Subcutaneous abdominal adipose tissue (tissue), 5 donors: ENCODE data around the gene FTO.

Experiments
- H3K27ac ChIP-seq: one replicate; pipeline ENCODE4 v1.7.0; 2013; ENCODE audit warnings: low read depth, mild to moderate bottlenecking, inconsistent platforms, low read length, moderate library complexity
- H3K27me3 ChIP-seq, 5 donors: one replicate each; pipeline ENCODE4 v1.7.0; 2013; ENCODE audit warnings: low read length in 5 of 5, inconsistent platforms in 1 of 5; ENCODE audit not compliant: control insufficient read depth in 5 of 5, insufficient read depth in 4 of 5
- H3K36me3 ChIP-seq, 5 donors: one replicate each; pipeline ENCODE4 v1.7.0; 2013; ENCODE audit warnings: low read length in 5 of 5; ENCODE audit not compliant: control insufficient read depth in 5 of 5, insufficient read depth in 5 of 5
- H3K4me1 ChIP-seq, 5 donors: one replicate each; pipeline ENCODE4 v1.7.0; 2013; ENCODE audit warnings: low read length in 5 of 5, mild to moderate bottlenecking in 3 of 5, moderate library complexity in 1 of 5; ENCODE audit not compliant: control insufficient read depth in 5 of 5, insufficient read depth in 5 of 5
- H3K4me3 ChIP-seq, 5 donors: one replicate each; pipeline ENCODE4 v1.7.0; 2013; ENCODE audit warnings: low read length in 5 of 5, low read depth in 1 of 5
- H3K9ac ChIP-seq, 5 donors: one replicate each; pipeline ENCODE4 v1.7.0; 2013; ENCODE audit warnings: low read length in 5 of 5, mild to moderate bottlenecking in 4 of 5, moderate library complexity in 3 of 5
- H3K9me3 ChIP-seq, 5 donors: one replicate each; pipeline ENCODE4 v1.7.0; 2013; ENCODE audit warnings: low read length in 5 of 5; ENCODE audit not compliant: control insufficient read depth in 5 of 5
- donor health status: healthy.
- donor health status: healthy.
- donor health status: healthy.
- donor health status: healthy.
- donor health status: healthy.

The FTO gene

GRCh38 chr16:53896722-53897121, 192.8 kb downstream of the FTO start:
- Histone ChIP-seq H3K4me3 (no peak overlapping the region), H3K36me3 (no peaks in the 10 kb centered on the region), H3K9me3 (no peaks in the 10 kb centered on the region), H3K27ac (no peak overlapping the region), H3K9ac (no peak overlapping the region), H3K4me1 (peaks cover 0 to 34% (median 22%) of the 10 kb centered on the region in 5 donors), H3K27me3 (no peaks in the 10 kb centered on the region)

DNA sequence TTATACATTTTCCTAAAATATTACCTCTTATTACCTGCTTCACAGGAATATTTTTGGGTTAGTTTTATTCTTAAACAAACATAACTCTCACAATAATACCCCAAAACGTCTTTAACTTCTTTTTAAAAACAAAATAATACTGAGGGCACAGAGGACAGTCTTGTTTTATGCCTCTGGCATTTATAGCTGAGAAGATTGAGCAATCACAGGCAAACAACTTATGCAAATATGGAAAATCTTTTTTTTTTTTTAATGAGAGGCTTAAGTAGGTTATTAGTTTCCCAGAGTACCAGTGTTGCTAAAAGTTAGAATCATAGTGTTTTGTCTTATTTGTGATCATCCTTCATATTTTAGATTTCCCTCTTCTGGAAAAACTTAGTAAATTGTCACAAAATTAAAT, 195.0 kb downstream of the FTO start:
- H3K27me3 ChIP-seq = no peaks in the 10 kb centered on the region

GRCh38 chr16:53899431-53899830, 195.5 kb downstream of the FTO start:
- peaks cover 0 to 24% (median 12%) of the 10 kb centered on the region in 5 donors for H3K4me1 ChIP-seq
- no peak overlapping the region for H3K27ac ChIP-seq
- no peak overlapping the region for H3K9ac ChIP-seq
- H3K36me3 ChIP-seq = no peaks in the 10 kb centered on the region
- no peaks in the 10 kb centered on the region for H3K27me3 ChIP-seq
- H3K4me3 ChIP-seq = no peak overlapping the region
- no peaks in the 10 kb centered on the region for H3K9me3 ChIP-seq

More for the DNA sequence above, 195.0 kb downstream of the FTO start:
- H3K4me1 ChIP-seq = peaks cover 0 to 24% (median 12%) of the 10 kb centered on the region in 5 donors
- no peaks in the 10 kb centered on the region for H3K9me3 ChIP-seq
- no peak overlapping the region for H3K27ac ChIP-seq
- H3K9ac ChIP-seq = no peak overlapping the region
- no peak overlapping the region for H3K4me3 ChIP-seq
- H3K36me3 ChIP-seq = no peaks in the 10 kb centered on the region

GRCh38 chr16:53900667-53901066, 196.7 kb downstream of the FTO start:
- no peak overlapping the region for H3K27ac ChIP-seq
- no peaks in the 10 kb centered on the region for H3K9me3 ChIP-seq
- H3K36me3 ChIP-seq = no peaks in the 10 kb centered on the region
- H3K27me3 ChIP-seq = no peaks in the 10 kb centered on the region
- no peak overlapping the region for H3K4me3 ChIP-seq
- peaks cover 0 to 24% (median 12%) of the 10 kb centered on the region in 5 donors for H3K4me1 ChIP-seq
- H3K9ac ChIP-seq = no peak overlapping the region

DNA sequence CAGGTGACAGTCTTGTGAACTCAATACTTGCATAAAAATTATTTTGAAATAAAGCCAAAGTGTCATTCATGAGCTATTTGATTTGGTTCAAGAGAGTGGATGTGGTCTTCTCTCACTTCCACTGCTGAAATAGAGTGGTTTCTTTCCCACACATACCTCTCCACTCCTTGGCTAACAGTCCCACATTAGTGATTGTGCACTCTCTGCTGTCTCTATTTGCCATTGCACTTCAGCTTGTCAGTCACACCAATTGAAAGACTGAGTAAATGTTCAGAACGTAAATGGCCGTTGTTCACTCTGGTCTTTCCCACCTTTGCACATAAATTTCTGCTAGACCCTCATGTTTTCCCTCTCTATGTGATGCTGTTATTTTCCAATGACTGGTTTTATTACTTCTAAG, 197.5 kb downstream of the FTO start:
- H3K27ac ChIP-seq = no peak overlapping the region
- H3K4me3 ChIP-seq = no peak overlapping the region
- H3K4me1 ChIP-seq = peaks cover 0 to 19% (median 11%) of the 10 kb centered on the region in 5 donors
- no peaks in the 10 kb centered on the region for H3K9me3 ChIP-seq
- H3K27me3 ChIP-seq = no peaks in the 10 kb centered on the region
- no peaks in the 10 kb centered on the region for H3K36me3 ChIP-seq
- H3K9ac ChIP-seq = no peak overlapping the region

DNA sequence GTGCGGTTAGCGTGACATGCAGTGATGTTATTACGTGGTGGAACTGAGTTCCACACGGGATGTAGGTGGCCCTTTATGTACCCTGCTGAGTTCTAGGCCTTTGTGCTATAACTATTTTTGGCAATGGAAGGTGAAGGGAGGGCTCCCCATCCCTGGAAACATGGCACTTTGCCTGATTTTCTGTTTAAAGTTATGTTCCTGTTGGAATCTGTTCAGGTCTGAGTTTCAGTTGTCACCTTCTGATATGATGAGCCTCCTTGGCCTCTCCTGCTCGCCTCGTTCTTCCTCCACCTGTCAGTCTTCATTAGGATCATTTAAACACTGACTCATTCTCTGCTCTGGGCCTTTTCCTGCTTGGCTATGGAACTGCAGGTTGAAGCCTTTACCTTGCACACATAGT, 200.6 kb downstream of the FTO start:
- Histone ChIP-seq H3K27me3 (no peaks in the 10 kb centered on the region), H3K36me3 (peaks cover 0 to 3% (median 0%) of the 10 kb centered on the region in 5 donors), H3K4me1 (peaks cover 0 to 5% (median 3%) of the 10 kb centered on the region in 5 donors), H3K27ac (no peak overlapping the region), H3K9me3 (no peaks in the 10 kb centered on the region), H3K4me3 (no peak overlapping the region), H3K9ac (no peak overlapping the region)

- Histone ChIP-seq H3K9ac (no peak overlapping the region), H3K4me3 (no peak overlapping the region), H3K27me3 (no peaks in the 10 kb centered on the region), H3K9me3 (no peaks in the 10 kb centered on the region), H3K27ac (no peak overlapping the region), H3K4me1 (peaks cover 0 to under 1% (median 0%) of the 10 kb centered on the region in 5 donors), H3K36me3 (peaks cover 0 to 3% (median 0%) of the 10 kb centered on the region in 5 donors)
Observed at GRCh38 chr16:53905028-53905427, 201.1 kb downstream of the FTO start.

DNA sequence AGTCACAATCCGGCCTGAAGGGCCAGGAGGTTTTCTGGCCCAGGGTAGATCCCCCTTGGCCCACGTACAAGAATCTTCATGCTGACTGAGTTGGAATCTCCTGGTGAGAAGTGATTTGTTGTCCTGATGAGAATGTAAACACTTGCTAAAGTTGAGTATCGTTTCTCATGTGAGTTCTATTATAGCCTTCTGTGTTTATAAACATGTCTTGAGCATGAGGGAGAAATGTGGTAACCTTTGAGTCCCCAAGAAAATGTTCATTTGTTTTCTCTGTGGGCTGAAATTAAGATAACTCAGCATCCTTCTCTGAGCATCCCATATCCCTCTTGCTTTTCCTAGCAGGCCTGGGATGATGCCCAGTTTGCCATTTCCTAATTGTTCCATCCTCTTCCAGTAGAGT, 204.8 kb downstream of the FTO start:
- Histone ChIP-seq H3K4me3 (no peak overlapping the region), H3K27me3 (no peaks in the 10 kb centered on the region), H3K9ac (no peak overlapping the region), H3K27ac (no peak overlapping the region), H3K4me1 (peaks cover 0 to 31% (median 24%) of the 10 kb centered on the region in 5 donors), H3K9me3 (no peaks in the 10 kb centered on the region), H3K36me3 (peaks cover 0 to 3% (median 0%) of the 10 kb centered on the region in 5 donors)

DNA sequence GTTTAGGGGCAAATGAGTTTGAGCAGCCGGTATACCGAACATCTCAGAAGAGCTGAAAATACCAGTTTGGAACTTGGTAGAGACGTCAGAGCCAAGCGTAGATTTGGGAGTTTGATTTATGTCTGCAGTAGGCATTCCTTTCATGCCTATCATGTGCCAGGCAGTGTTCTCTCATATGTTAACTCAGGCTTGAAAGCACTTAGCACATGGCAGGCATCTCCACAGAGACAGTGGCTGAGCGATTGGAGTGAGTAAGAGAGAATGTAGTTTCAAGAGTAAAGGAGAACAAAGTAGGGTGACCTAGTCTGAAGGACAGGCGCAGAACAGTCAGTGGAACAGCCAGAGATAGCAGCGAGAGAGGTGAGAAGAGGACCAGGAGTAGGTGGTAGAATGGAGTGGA, 207.0 kb downstream of the FTO start:
- Histone ChIP-seq H3K4me3 (no peak overlapping the region), H3K9me3 (no peaks in the 10 kb centered on the region), H3K4me1 (peaks cover 0 to 35% (median 28%) of the 10 kb centered on the region in 5 donors), H3K27ac (peak overlapping the region; percentile 81), H3K9ac (no peak overlapping the region), H3K36me3 (peaks cover 0 to 3% (median 0%) of the 10 kb centered on the region in 5 donors), H3K27me3 (no peaks in the 10 kb centered on the region)

DNA sequence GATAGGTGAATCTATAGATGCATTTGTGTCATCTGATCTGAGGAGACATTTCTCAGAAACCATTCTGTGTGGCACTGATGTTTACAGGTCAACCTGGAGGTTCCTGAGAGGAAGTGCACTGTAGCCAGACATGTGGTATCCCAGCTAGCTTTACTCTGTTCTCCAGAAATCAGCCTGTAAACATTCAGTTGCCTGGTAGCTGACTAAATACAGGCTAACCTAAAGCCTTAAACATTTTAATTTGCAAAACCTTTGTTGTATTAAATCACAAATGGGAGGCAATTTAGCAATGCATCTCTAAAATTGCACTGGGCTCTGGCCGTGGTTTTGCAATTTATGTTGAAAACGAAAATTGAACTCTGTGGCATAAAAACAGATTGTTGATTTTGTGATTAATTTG, 207.6 kb downstream of the FTO start:
- Histone ChIP-seq H3K36me3 (peaks cover 0 to 3% (median 0%) of the 10 kb centered on the region in 5 donors), H3K9ac (no peak overlapping the region), H3K4me3 (no peak overlapping the region), H3K9me3 (no peaks in the 10 kb centered on the region), H3K27ac (peak overlapping the region; percentile 81), H3K27me3 (no peaks in the 10 kb centered on the region), H3K4me1 (peaks cover 0 to 35% (median 28%) of the 10 kb centered on the region in 5 donors)

DNA sequence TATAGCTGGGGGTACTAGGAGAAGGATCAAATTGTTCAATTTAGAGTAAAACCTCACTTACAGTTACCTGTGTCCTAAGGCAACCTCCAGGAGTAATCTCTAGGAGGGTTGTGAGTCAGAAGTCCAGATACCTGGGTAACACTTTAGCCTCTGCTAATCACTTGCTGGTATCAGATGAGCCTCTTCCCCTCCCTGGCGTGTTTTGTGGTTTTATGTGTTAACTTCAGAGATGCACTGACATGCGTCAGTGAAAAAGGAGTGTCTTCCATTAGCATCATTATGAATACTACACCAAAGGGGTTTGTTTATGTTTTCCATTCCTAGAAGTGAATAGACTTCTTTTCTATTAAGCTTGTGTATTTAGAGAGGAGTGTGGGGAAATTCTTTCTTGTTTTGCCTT, 208.2 kb downstream of the FTO start:
- no peaks in the 10 kb centered on the region for H3K27me3 ChIP-seq
- H3K4me1 ChIP-seq = peaks cover 0 to 35% (median 28%) of the 10 kb centered on the region in 5 donors
- H3K4me3 ChIP-seq = no peak overlapping the region
- no peaks in the 10 kb centered on the region for H3K9me3 ChIP-seq
- peaks cover 0 to 3% (median 0%) of the 10 kb centered on the region in 5 donors for H3K36me3 ChIP-seq
- peak overlapping the region; percentile 81 for H3K27ac ChIP-seq
- H3K9ac ChIP-seq = no peak overlapping the region
